ENCODE measurements around the gene WDR38. TPM values are rescaled to one million over a fixed set of nuclear protein-coding genes. Genes with fewer than 3 reads are reported as not detected.

Gene WDR38
- total and polyA plus RNA-seq, 9 of the 15 experiments (the other 6 are each of a cell fraction or from before 2014, with no cell fraction given): not detected

GRCh38 chr9:124868511-124869465 lies 15.5 kb downstream of the WDR38 start (continued):
- TF ChIP-seq, protein P1, sequence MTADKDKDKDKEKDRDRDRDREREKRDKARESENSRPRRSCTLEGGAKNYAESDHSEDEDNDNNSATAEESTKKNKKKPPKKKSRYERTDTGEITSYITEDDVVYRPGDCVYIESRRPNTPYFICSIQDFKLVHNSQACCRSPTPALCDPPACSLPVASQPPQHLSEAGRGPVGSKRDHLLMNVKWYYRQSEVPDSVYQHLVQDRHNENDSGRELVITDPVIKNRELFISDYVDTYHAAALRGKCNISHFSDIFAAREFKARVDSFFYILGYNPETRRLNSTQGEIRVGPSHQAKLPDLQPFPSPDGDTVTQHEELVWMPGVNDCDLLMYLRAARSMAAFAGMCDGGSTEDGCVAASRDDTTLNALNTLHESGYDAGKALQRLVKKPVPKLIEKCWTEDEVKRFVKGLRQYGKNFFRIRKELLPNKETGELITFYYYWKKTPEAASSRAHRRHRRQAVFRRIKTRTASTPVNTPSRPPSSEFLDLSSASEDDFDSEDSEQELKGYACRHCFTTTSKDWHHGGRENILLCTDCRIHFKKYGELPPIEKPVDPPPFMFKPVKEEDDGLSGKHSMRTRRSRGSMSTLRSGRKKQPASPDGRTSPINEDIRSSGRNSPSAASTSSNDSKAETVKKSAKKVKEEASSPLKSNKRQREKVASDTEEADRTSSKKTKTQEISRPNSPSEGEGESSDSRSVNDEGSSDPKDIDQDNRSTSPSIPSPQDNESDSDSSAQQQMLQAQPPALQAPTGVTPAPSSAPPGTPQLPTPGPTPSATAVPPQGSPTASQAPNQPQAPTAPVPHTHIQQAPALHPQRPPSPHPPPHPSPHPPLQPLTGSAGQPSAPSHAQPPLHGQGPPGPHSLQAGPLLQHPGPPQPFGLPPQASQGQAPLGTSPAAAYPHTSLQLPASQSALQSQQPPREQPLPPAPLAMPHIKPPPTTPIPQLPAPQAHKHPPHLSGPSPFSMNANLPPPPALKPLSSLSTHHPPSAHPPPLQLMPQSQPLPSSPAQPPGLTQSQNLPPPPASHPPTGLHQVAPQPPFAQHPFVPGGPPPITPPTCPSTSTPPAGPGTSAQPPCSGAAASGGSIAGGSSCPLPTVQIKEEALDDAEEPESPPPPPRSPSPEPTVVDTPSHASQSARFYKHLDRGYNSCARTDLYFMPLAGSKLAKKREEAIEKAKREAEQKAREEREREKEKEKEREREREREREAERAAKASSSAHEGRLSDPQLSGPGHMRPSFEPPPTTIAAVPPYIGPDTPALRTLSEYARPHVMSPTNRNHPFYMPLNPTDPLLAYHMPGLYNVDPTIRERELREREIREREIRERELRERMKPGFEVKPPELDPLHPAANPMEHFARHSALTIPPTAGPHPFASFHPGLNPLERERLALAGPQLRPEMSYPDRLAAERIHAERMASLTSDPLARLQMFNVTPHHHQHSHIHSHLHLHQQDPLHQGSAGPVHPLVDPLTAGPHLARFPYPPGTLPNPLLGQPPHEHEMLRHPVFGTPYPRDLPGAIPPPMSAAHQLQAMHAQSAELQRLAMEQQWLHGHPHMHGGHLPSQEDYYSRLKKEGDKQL (CRISPR knock-in tag; IDR thresholded peaks at IDR 0.05; ENCODE audit: borderline replicate concordance): no peak
- TF ChIP-seq HOXB6 (CRISPR knock-in tag; IDR thresholded peaks at IDR 0.05; ENCODE audit: borderline replicate concordance) (no peak), ID3 (CRISPR knock-in tag; IDR thresholded peaks at IDR 0.05) (no peak), ID3 (tag; IDR thresholded peaks at IDR 0.05) (no peak), ZNF507 (tag; conservative IDR thresholded peaks at IDR 0.05) (no peak), CCNT2 (IDR thresholded peaks at IDR 0.05; ENCODE audit: borderline replicate concordance, extremely low read depth, insufficient read length, low read depth, low read length) (peak; percentile 79), E2F6 (IDR thresholded peaks at IDR 0.05; ENCODE audit: borderline replicate concordance in 1 of 2, extremely low read depth in 1 of 2, insufficient read depth in 1 of 2, insufficient read length in 1 of 2, low read depth in 1 of 2, low read length in 1 of 2, poor library complexity in 1 of 2, severe bottlenecking in 1 of 2) (peak; percentile 76 to 94), ZNF134 (CRISPR knock-in tag; conservative IDR thresholded peaks at IDR 0.05) (no peak), TEAD2 (tag; IDR thresholded peaks at IDR 0.05) (no peak), ZC3H11A (IDR thresholded peaks at IDR 0.05; ENCODE audit: low read depth, low read length) (no peak), NFIC (IDR thresholded peaks at IDR 0.05) (peak; percentile 48; the same call in 1 of the 2 replicates), EGR1 (conservative IDR thresholded peaks at IDR 0.05) (peak; percentile 93), PRMT5 (CRISPR knock-in tag; IDR thresholded peaks at IDR 0.05) (peak; percentile 40)
- TF ChIP-seq, protein P2, sequence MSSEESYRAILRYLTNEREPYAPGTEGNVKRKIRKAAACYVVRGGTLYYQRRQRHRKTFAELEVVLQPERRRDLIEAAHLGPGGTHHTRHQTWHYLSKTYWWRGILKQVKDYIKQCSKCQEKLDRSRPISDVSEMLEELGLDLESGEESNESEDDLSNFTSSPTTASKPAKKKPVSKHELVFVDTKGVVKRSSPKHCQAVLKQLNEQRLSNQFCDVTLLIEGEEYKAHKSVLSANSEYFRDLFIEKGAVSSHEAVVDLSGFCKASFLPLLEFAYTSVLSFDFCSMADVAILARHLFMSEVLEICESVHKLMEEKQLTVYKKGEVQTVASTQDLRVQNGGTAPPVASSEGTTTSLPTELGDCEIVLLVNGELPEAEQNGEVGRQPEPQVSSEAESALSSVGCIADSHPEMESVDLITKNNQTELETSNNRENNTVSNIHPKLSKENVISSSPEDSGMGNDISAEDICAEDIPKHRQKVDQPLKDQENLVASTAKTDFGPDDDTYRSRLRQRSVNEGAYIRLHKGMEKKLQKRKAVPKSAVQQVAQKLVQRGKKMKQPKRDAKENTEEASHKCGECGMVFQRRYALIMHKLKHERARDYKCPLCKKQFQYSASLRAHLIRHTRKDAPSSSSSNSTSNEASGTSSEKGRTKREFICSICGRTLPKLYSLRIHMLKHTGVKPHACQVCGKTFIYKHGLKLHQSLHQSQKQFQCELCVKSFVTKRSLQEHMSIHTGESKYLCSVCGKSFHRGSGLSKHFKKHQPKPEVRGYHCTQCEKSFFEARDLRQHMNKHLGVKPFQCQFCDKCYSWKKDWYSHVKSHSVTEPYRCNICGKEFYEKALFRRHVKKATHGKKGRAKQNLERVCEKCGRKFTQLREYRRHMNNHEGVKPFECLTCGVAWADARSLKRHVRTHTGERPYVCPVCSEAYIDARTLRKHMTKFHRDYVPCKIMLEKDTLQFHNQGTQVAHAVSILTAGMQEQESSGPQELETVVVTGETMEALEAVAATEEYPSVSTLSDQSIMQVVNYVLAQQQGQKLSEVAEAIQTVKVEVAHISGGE (CRISPR knock-in tag; IDR thresholded peaks at IDR 0.05): peak in 2 of 3 experiments; percentile 66 to 78; a peak in 3 of 6 replicates

Data from K562 (cell line).